RPMI8226 (cell line): ENCODE results near the gene NUDT3.
A peak's percentile ranks its signal among the peaks of the same experiment; 100 is the strongest.
"Not testable (repeated sequence)": the region's sequence is repeated elsewhere in the genome, so short reads cannot be mapped to it uniquely, and the experiment has no call there.

Experiments
- DNase-seq: peaks from one replicate; pipeline ENCODE4 v3.0.0-alpha.2; 2015

NUDT3 gene

DNA sequence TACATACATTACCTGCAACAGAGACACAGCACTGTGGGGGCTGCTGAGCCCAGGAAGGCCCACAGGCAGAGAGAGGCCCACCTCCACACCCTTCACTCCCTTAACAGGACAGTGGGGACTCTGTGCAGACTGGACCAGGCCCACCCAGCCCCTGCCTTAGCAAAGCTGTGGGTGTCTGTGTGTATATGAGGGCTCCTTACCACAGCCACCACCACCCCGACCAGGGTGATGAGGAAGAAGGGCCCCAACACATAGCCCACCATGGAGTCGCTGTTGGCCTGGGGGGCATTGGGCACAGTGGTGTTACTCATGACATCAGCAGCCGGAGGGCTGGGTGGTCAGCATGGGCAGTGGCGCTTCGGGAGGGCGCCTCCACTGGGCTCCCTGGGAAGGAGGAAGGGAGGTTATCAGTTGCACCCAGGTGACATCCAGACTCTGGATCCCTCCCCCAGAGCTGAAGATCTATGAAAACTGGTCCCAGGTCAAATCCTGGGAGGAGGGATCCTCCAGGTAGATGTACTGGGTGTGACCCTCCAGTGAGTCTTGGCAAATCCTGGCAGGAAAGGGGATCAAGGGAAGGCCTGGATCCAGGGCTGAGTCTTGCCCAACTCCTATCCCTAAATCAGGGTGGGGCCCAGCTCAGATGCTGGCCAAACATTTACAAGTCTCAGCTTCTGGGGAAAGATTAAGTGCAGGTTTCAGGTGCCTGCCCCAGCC is 144.8 kb downstream of the NUDT3 start:
- no peak for DNase-seq

DNA sequence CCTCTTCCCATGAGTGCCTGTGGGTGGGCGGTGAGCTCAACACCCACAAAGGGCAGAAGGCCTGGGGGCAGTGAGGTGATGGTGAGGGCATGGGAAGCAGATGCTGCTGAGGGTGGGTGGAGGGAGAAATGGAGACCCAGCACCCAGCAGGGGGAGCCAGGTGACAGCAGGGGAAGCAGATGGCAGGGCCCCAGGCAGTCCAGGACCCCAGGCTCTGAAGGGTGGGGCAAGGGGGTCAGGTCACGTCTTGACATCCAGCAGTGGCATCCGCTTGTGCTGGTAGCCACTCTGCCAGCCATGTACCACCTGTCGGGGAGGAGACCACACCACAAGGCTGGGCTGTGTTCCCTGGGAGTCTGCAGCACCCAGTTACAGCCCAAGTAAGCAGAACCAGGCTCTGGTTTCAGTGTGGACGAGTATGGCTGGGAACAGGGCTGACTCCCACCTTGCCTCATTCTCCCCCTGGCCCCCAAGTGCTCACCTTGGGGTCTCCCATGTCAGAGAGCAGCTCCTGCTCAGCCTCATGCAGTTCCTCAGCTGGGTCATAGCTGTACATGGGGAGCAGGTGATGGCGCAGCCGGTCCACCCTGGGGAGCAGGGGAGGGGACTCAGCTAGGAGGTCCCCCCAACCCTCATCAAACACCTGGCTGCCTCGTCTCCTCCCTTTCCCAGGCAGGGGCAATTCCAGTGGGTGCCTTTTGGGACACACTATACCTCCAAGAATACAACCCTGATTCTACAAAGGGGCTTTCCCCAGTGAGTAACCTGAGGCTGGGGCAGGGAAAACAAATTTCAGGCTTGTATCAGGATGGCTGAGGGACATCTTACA is 145.7 kb downstream of the NUDT3 start:
- peak; percentile 56 for DNase-seq

DNA sequence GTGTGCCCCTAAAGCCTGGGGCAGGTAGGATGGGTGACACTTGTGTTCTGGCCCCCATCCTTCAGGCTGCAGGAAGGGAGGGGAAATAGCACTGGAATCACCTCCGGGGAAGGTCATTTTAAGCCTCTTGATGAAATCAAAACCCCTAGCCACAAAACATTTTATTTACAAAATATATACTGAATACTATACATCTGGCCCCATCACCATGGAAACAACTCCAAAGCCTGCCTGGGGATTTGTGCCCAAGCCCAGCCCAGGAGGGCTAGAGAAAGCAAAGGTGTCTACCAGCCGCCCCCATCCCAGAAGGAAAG is 146.3 kb downstream of the NUDT3 start:
- DNase-seq, result no peak

DNA sequence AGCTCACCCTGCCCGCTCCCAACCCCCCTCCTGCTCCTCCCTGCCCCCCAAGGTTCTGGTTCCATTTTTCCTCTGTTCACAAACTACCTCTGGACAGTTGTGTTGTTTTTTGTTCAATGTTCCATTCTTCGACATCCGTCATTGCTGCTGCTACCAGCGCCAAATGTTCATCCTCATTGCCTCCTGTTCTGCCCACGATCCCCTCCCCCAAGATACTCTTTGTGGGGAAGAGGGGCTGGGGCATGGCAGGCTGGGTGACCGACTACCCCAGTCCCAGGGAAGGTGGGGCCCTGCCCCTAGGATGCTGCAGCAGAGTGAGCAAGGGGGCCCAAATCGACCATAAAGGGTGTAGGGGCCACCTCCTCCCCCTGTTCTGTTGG is 146.7 kb downstream of the NUDT3 start:
- DNase-seq, result not testable (repeated sequence)

DNA sequence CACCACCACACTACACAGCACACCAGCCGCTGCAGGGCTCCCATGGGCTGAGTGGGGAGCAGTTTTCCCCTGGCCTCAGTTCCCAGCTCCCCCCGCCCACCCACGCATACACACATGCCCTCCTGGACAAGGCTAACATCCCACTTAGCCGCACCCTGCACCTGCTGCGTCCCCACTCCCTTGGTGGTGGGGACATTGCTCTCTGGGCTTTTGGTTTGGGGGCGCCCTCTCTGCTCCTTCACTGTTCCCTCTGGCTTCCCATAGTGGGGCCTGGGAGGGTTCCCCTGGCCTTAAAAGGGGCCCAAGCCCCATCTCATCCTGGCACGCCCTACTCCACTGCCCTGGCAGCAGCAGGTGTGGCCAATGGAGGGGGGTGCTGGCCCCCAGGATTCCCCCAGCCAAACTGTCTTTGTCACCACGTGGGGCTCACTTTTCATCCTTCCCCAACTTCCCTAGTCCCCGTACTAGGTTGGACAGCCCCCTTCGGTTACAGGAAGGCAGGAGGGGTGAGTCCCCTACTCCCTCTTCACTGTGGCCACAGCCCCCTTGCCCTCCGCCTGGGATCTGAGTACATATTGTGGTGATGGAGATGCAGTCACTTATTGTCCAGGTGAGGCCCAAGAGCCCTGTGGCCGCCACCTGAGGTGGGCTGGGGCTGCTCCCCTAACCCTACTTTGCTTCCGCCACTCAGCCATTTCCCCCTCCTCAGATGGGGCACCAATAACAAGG is 147.3 kb downstream of the NUDT3 start:
- not testable (repeated sequence) for DNase-seq

DNA sequence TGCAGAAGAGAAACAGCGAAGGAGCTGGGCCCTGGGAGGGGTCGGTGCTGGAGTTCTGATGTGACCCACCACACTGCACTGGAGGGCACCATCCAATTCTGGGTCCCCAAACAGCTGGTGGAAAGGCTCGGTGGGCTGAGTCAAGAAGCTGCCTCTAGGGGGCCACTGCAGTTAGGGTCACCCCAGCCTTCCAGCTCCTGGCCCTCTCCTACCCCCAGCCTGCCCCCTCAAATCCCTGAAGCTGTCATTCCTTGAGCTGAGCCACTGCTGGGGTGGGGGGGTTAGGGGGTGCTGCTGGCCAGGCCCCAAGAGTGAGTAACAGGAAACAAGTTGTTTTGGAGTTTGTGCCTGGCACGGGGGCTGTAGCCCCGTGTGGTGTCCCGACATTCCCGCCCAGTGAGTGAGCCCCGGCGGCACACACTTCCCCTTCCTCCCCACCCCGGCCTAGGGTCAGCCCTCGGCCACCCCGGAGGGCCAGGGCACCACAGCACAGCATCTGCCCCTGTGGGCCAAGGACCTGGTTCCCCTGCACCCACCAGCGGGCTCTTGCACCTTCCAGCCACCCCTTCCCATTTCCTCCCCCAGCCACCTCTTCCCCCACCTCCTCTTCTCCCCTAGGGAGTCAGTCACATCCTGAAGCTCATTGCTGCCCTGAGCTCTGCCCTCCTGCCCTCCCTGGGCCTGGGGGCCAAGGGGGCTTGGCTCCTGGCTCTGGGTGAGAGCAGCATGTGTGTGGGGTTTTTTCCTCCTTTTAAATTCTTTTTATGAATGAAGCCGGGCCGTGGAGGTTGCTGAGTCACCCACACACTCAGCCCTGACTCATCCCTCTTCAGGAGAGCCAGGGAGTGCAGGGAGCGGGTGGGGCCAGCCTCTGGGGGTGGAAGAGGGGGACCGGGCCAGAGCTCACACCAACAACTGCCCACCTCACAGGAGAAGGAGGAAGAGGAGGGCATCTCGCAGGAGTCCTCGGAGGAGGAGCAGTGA is 148.3 kb downstream of the NUDT3 start:
- no peak for DNase-seq

DNA sequence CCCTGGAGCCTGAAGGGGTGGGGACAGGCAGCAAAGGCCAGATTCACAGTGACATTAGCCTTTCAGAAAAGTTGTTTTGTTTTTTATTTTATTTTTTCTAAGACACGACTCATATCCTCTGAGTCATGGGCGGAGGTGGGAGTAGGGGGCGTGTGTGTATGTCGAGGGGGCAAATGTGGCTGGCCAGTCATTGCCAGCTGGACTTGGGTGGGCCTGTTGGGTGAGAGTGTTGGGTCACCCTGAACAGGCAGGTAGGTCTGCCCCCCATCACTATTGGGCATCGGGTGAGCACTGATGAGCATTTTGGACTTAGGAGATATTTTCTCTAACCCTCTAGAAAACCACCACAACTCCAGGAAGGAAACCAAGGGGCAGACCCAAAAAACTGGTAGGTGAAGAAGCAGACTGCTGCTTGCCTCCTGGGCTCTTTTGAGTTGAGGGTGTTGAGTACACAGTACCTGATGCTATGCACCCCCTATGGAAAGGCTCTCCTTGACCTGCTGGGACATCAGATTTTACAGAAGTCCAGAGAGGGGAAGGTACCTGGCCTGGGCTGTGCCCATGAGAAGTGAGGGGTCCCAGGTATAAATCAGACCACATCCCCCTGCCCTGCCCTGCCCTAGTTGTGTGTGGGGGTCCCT is 149.2 kb downstream of the NUDT3 start:
- DNase-seq, result no peak

DNA sequence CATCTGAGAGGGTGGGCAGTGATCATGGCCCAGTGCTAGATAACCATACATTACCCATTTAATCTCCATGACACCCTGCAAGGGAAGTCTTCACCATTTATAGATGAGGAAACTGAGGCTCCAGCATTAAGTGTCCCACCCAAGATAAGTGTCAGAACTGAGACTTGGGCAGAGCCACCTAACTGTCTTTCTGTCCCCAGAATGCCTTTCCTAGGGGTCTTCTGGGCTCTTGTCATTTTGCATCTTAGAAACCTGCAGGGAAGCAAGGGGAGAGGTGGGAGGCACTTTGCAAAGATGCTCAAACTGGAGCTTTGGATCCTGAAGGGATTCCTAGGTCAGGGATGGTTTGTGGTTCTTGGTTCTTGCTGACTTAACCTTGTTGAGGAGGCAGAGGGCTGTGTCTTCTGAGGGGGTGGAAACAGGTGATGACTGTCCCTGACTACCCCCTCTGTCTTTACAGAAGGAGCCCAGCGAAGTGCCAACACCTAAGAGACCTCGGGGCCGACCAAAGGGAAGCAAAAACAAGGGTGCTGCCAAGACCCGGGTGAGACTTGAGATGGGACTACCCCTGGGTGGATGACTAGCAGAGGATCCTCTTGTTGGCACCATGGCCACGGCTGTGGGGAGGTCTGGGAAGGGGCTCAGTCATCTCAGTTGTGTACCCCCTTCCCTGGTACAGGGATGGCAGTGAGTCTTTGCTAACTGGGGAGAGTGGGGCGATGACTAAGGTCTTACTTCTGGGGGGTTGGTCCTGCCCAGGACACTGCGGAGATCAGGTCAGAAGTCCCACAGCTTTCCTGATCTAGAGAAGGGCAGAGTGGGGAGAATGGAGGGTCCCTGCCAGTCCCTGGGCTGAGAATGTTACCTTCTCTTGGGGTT is 150.0 kb downstream of the NUDT3 start:
- DNase-seq, result no peak

DNA sequence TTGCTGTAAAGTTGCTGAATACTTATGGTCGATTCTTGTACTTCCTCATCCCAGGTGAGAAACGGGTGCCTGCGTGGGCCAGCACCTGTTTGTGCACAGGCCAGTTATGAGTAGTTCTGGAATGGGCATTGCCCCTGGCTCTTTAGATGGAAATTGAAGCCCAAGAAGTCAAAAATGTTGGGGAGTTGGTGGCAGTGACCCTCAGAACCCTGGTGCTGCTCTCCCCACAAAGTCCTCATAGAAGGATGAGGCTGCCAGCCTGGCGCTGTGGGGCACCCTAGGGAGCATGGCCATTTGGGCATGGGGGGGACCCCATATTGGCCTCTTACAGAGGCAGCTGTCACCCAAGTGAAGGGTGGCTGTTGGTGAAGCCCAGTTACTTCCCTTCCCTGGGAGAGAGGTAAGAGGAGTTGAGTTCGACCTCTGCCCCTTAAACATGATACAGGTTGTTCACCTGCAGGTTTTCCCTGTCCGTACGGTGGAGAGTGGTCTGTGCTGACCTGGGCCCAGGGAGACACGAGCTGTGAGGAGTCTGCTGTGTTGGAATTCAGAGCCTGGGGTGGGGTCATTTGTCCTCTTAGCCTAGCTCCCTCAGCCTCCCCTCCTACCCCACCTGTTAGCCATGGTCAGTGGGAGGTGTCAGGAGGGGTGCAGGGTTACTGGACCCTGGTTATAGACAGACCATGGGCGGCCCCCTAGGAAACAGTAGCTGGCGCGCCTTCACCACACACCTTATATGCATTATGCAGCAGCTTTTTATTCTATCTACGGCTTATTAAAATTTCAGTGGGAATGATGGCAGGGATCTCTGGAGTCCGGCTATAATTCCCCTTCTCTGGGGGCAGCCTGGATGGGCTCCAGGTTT is 150.9 kb downstream of the NUDT3 start:
- no peak for DNase-seq

DNA sequence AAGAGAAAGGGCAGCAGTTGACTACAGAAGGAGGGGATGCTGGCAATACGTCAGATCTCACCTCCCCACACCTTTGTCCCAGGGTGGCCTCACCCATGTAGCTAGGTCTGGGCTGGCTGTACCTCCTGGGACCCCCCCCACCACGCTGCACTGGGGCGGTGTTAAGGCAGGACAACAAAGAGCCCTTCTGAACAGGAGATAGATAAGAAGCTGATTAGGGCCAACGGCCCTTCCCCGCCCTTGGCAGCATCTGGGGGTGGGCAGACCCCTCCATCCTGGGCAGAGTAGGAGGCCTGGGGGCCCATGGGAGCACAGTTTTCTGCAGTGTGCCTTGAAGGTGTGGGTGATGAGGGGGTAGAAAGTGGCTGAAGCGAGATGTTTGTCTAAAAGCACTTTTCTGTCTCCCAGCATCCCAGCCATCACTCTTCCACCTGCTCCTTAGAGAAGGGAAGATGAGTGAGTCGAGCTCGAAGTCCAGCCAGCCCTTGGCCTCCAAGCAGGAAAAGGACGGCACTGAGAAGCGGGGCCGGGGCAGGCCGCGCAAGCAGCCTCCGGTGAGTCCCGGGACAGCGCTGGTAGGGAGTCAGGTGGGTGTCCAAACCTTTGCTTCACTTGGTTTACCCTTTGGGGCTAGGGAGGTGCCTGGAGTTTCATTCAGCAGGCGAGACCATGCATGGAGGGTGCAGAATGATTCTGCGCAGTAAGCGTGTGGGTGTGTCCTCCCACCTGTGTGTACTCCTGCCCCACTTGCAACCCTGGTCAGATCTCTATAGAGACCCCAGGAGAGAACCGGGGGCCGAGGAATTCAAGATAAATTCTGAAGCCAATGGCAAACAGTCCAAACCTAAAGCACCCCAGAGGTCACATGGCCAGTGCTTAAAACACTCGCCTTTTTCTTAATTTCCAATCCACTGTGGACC is 151.9 kb downstream of the NUDT3 start:
- DNase-seq, result no peak

DNA sequence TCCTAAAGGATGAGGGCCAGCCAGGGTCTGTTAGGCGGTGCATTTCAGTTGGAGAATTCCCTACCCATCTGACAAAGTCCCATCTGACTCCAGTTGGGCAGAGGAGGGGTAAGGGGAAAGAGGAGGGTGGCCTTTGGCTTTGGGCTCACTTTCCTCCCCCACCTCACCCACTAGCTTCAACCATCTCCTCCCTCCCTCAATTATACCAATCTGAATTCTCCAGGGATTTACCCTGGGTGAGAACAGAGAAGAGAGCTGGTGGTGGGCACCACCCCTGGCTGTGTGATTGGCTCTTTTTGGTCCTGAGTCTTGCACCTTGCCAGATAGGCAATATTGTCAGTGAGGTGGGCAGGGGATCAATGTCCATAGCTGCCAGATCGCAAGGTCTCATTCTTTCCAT is 152.6 kb downstream of the NUDT3 start:
- DNase-seq, result no peak

DNA sequence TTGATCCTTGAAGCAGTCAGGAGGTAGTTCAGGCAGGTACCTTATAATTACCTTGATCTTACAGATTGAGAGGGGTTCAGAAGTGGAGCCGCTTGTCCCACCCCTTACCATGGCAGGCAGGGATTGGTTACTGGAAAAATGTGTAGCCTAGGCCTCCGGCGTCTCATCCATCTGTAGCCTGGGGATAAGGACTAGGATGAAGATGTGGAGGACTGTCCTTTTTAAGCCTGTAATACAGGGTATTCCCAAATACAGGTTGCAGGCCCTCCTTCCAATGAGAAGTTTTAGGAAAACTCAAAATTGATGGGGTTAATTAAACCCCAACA is 153.0 kb downstream of the NUDT3 start:
- DNase-seq, result no peak

DNA sequence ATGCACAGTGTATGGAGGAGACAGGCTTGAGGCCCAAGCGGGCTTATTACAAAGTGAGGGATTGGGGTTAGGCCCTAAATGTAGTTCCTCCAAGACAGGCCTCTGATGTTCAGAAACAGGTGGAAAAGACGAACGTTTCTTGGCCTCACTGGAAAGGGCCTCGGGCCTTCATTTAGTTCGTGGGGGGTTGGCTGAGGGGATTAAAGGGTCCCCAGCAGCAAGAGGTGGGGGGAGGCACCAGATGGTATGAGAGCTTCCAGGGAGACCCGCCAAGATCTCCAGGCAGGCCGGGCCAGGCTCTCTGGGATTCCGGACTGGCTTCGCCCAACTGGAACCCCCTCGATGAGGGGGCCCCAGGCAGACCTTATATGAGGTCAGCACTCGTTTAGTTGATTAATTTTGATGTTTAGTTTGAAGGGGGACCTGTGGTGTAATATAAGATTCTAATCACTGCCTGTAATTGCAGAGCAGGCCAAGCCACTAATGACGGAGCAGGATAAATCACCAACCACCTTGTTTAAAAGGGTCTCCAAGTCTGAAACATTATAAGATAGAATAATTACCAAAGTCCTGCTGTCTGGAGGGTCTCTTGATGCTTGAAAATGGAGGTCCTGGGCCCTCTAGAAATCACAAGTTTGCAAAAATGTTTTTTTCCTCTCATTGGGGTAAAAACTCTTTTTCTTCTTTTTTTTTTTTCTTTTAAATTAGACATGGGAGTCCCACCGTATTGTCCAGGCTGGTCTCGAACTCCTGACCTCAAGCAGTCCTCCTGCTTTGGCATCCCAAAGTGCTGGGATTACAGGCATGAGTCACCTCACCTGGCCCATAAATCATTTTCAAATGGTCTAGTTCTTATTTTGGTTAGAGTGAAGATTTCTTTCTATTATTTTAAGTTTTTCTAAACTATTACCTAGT is 153.6 kb downstream of the NUDT3 start:
- DNase-seq, result peak; percentile 17

DNA sequence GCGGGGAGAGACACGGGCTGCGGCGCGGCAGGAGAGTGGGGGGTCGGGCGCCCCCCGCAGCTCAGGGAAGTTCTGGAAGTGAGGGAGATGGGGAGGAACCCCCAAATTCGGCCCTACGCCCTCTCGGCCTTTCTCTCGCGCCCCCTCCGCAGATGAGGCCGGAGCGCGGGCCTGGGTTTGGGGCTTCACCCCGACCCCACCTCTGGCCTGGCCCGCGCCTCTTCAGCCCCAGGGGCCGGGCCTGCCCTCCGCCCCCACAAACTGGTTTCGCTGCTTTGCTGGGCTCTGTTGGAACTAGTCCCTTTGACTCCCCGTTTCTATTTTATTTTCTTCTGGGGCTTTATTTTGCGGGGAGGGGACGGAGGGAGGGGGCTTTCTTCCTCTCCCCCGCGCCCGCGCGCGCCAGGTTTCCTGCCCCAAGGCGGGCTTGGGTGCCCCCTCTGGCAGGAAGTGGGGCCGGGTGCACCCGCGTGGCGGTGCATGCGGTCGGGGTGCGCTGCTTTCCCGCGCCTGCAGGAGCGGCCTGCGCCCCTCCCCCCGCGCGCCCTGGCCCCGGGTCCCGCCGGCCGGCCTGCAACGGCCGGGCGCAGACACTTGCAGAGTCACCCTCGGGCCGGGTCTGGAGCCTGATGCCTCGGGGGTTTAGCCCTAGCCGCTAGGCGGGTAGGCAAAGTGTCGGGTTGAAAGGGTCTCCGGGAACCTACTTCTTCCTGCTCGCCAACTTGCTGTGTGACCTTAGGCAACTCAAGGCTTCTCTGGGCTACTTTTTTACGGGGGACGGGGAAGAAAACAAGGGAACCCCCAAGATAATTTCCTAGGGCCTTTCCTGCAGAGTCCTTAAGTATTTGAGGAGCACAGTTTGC is 154.5 kb downstream of the NUDT3 start:
- peak; percentile 90 for DNase-seq

DNA sequence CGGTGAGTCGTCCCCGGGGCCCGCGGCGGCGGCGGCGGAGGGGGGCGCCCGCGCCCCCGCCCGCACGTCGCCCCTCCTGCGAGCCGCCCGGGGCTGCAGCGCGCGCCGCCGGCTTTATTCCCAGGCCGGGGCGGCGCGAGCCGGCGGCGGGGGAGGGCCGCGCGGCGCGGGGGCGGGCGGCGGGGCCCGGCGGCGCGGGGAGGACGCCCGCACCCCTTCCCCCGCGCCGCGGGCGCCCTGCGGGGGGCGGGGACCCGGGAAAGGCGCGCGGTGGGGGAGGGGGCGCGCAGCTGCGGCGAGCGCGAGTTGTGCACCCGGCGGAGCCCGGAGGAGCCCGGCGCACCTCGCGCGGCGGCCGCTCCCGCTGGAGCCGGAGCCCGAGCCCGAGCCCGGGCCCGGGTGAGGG is 155.2 kb downstream of the NUDT3 start:
- peak; percentile 58 for DNase-seq

DNA sequence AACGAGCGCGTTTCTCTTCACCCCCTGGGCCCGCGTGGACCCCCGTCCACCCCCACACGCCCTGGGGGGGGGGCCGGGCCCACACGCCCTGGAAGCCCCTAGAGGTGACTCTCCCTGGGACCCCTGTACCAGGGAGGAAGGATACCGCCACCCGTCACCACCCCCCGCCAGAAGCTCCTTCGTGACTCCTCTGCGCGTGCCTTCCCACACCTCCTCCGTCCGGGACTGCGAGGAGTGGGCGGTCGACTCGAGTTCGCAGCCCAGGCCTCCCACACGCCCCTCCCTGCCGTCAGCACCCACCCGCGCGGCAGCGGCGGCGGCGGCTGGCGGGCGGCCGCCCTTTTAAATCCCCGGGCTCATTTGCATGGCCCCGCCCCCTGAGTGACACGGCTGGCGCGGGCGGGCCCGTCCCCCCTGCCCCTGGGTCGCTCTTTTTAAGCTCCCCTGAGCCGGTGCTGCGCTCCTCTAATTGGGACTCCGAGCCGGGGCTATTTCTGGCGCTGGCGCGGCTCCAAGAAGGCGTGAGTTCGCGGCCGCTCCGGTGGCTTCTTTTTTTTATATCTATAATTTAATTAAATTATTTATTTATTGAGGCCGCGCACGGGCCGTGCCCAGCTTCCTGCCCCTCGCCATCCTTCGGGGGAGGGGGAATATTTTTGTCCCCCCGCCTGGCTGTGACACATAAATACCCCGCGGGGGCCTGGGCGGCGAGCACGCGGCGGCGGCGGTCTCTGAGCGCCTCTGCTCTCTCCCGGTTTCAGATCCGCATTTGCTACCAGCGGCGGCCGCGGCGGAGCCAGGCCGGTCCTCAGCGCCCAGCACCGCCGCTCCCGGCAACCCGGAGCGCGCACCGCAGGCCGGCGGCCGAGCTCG is 155.8 kb downstream of the NUDT3 start, which contains the start of gene HMGA1:
Gene HMGA1, plus strand, starts transcription at position 431 of the 873 bp plus-strand sequence. CDS start 3,908 bp downstream, outside the sequence.
- DNase-seq, result peak; percentile 98
